SK-N-SH treated with all-trans-retinoic acid at 6 μM for 48 hours (cell line): ENCODE data around the gene NGEF.

Source experiments
- ATAC-seq: fragments of 200-7000 bp; cut with Tn5 transposase; 3 replicates; pipeline ENCODE4 v1.9.1; 2020; ENCODE audit warnings: mild to moderate bottlenecking, moderate library complexity
- ARNTL ChIP-seq: fragments of 450-650 bp; formaldehyde crosslinking; IDR thresholded peaks from 2 replicates; pipeline ENCODE4 v1.5.0; 2020; ENCODE audit warnings: low read depth, mild to moderate bottlenecking, moderate library complexity, borderline replicate concordance
- BACH2 ChIP-seq: fragments of 250-450 bp; sonication (Bioruptor Pico); IDR thresholded peaks from 2 replicates; pipeline ENCODE4 v1.9.0; 2021; ENCODE audit warnings: mild to moderate bottlenecking, borderline replicate concordance
- CSDC2 ChIP-seq: fragments of 250-450 bp; sonication (Bioruptor Pico); IDR thresholded peaks from 2 replicates; pipeline ENCODE4 v1.5.0; 2020; ENCODE audit warnings: mild to moderate bottlenecking, moderate library complexity
- ESRRG ChIP-seq: fragments of 250-450 bp; sonication (Bioruptor Pico); IDR thresholded peaks from 2 replicates; pipeline ENCODE4 v1.6.1; 2021; ENCODE audit warnings: mild to moderate bottlenecking
- GLIS3 ChIP-seq: fragments of 250-450 bp; sonication (Bioruptor Pico); IDR thresholded peaks from 2 replicates; pipeline ENCODE4 v1.5.0; 2020; ENCODE audit warnings: mild to moderate bottlenecking, moderate library complexity
- ISL1 ChIP-seq: fragments of 250-450 bp; sonication (Bioruptor Pico); IDR thresholded peaks from 2 replicates; pipeline ENCODE4 v2.1.2; 2022; ENCODE audit warnings: mild to moderate bottlenecking, moderate library complexity
- OSR1 ChIP-seq: fragments of 250-450 bp; sonication (Bioruptor Pico); IDR thresholded peaks from 2 replicates; pipeline ENCODE4 v1.8.0; 2022; ENCODE audit warnings: moderate library complexity, mild to moderate bottlenecking, inconsistent platforms
- PPARA ChIP-seq: fragments of 250-450 bp; sonication (Bioruptor Pico); IDR thresholded peaks from 2 replicates; pipeline ENCODE4 v1.5.0; 2020; ENCODE audit warnings: mild to moderate bottlenecking, borderline replicate concordance
- RARB ChIP-seq: fragments of 250-450 bp; sonication (Bioruptor Pico); IDR thresholded peaks from 2 replicates; pipeline ENCODE4 v1.8.0; 2021; ENCODE audit warnings: mild to moderate bottlenecking, moderate library complexity
- SNAI2 ChIP-seq: fragments of 250-450 bp; sonication (Bioruptor Pico); IDR thresholded peaks from 2 replicates; pipeline ENCODE4 v1.5.0; 2020; ENCODE audit warnings: mild to moderate bottlenecking, moderate library complexity
- TCF4 ChIP-seq: fragments of 250-450 bp; sonication (Bioruptor Pico); IDR thresholded peaks from 2 replicates; pipeline ENCODE4 v1.8.0; 2021; ENCODE audit warnings: mild to moderate bottlenecking, moderate library complexity, borderline replicate concordance
- TOX ChIP-seq: fragments of 250-450 bp; sonication (Bioruptor Pico); IDR thresholded peaks from 2 replicates; pipeline ENCODE4 v1.8.0; 2021; ENCODE audit warnings: mild to moderate bottlenecking, moderate library complexity, borderline replicate concordance
- ZC3H10 ChIP-seq: fragments of 250-450 bp; sonication (Bioruptor Pico); IDR thresholded peaks from 2 replicates; pipeline ENCODE4 v1.5.1; 2021; ENCODE audit warnings: mild to moderate bottlenecking, moderate library complexity
- ZFP3 ChIP-seq: fragments of 250-450 bp; sonication (Bioruptor Pico); IDR thresholded peaks from 2 replicates; pipeline ENCODE4 v1.5.0; 2020; ENCODE audit warnings: mild to moderate bottlenecking, moderate library complexity
- ZFP30 ChIP-seq: fragments of 450-650 bp; formaldehyde crosslinking; IDR thresholded peaks from 2 replicates; pipeline ENCODE4 v1.5.0; 2022; ENCODE audit warnings: mild to moderate bottlenecking, moderate library complexity
- ZNF565 ChIP-seq: fragments of 450-650 bp; formaldehyde crosslinking; conservative IDR thresholded peaks from 2 replicates; pipeline ENCODE4 v1.5.0; 2020; ENCODE audit warnings: low read depth, mild to moderate bottlenecking, moderate library complexity
- ZNF70 ChIP-seq: fragments of 450-650 bp; formaldehyde crosslinking; IDR thresholded peaks from 2 replicates; pipeline ENCODE4 v1.5.0; 2020; ENCODE audit warnings: mild to moderate bottlenecking, moderate library complexity
- ZNF8 ChIP-seq: fragments of 450-650 bp; formaldehyde crosslinking; IDR thresholded peaks from 2 replicates; pipeline ENCODE4 v1.5.0; 2020; ENCODE audit warnings: mild to moderate bottlenecking, moderate library complexity
- TF ChIP-seq, protein P1 (sequence below): fragments of 250-450 bp; sonication (Bioruptor Pico); IDR thresholded peaks from 2 replicates; pipeline ENCODE4 v1.8.0; 2021; ENCODE audit warnings: low read depth, mild to moderate bottlenecking, moderate library complexity, borderline replicate concordance
- TF ChIP-seq, protein P2 (sequence below): fragments of 250-450 bp; sonication (Bioruptor Pico); IDR thresholded peaks from 2 replicates; pipeline ENCODE4 v1.8.0; 2020; ENCODE audit warnings: mild to moderate bottlenecking, moderate library complexity, borderline replicate concordance
- TF ChIP-seq, protein P3 (sequence below): fragments of 250-450 bp; sonication (Bioruptor Pico); IDR thresholded peaks from 2 replicates; pipeline ENCODE4 v1.5.1; 2021; ENCODE audit warnings: mild to moderate bottlenecking, moderate library complexity
- TF ChIP-seq, protein P4 (sequence below): fragments of 250-450 bp; sonication (Bioruptor Pico); IDR thresholded peaks from 2 replicates; pipeline ENCODE4 v1.5.1; 2020; ENCODE audit warnings: low read depth, mild to moderate bottlenecking, moderate library complexity

Gene NGEF

DNA sequence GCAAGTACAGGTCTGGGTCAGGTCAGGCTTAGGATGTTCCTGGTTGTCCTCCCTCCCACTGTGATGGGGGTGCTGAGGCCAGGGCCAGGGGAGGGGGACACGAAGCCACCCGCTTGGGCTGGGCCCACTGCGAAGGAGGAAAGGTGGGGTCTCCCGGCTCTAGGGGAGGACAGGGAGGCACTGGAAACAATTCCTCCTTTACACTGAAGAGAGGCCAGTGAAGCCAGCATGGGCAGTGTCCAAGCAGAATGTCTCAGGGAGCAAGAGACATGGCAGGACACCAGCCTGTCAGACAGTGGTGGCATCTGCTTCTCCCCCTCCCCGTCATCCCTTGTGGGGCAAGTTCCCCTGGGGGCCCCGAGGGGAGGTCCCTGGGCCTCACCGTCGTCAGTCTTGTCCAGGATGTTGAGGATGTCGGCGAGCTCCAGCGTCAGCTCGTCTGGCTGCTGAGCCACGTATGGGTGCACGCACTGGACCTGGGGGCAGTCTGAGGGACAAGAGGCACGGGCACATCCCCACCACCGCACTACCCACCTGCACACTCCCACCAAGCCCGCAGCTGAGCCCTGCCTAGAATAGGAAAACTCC, 132.2 kb downstream of the NGEF start:
- no peak for TF ChIP-seq ARNTL (CRISPR knock-in tag)
- no peak for TF ChIP-seq ZFP3 (CRISPR knock-in tag)
- TF ChIP-seq, protein P1, sequence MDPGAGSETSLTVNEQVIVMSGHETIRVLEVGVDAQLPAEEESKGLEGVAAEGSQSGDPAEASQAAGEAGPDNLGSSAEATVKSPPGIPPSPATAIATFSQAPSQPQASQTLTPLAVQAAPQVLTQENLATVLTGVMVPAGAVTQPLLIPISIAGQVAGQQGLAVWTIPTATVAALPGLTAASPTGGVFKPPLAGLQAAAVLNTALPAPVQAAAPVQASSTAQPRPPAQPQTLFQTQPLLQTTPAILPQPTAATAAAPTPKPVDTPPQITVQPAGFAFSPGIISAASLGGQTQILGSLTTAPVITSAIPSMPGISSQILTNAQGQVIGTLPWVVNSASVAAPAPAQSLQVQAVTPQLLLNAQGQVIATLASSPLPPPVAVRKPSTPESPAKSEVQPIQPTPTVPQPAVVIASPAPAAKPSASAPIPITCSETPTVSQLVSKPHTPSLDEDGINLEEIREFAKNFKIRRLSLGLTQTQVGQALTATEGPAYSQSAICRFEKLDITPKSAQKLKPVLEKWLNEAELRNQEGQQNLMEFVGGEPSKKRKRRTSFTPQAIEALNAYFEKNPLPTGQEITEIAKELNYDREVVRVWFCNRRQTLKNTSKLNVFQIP (CRISPR knock-in tag): no peak
- TF ChIP-seq ZNF8 (CRISPR knock-in tag): no peak
- no peak for TF ChIP-seq OSR1
- TF ChIP-seq CSDC2: no peak
- TF ChIP-seq, protein P2, sequence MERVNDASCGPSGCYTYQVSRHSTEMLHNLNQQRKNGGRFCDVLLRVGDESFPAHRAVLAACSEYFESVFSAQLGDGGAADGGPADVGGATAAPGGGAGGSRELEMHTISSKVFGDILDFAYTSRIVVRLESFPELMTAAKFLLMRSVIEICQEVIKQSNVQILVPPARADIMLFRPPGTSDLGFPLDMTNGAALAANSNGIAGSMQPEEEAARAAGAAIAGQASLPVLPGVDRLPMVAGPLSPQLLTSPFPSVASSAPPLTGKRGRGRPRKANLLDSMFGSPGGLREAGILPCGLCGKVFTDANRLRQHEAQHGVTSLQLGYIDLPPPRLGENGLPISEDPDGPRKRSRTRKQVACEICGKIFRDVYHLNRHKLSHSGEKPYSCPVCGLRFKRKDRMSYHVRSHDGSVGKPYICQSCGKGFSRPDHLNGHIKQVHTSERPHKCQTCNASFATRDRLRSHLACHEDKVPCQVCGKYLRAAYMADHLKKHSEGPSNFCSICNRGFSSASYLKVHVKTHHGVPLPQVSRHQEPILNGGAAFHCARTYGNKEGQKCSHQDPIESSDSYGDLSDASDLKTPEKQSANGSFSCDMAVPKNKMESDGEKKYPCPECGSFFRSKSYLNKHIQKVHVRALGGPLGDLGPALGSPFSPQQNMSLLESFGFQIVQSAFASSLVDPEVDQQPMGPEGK: no peak
- TF ChIP-seq PPARA (CRISPR knock-in tag): no peak
- TF ChIP-seq BACH2: no peak
- no peak for TF ChIP-seq ZFP30 (CRISPR knock-in tag)
- TF ChIP-seq RARB (CRISPR knock-in tag): no peak
- TF ChIP-seq GLIS3 (CRISPR knock-in tag): no peak
- no peak for TF ChIP-seq ZNF565 (CRISPR knock-in tag)
- no peak for TF ChIP-seq ZNF70 (CRISPR knock-in tag)
- no peak for TF ChIP-seq ESRRG (CRISPR knock-in tag)
- no peak for TF ChIP-seq TOX (CRISPR knock-in tag)
- TF ChIP-seq TCF4 (CRISPR knock-in tag): no peak
- no peak for TF ChIP-seq ISL1 (CRISPR knock-in tag)
- TF ChIP-seq SNAI2: no peak
- no peak for TF ChIP-seq ZC3H10 (CRISPR knock-in tag)
- TF ChIP-seq, all 23 proteins: peak for 0
- ATAC-seq: no peak

DNA sequence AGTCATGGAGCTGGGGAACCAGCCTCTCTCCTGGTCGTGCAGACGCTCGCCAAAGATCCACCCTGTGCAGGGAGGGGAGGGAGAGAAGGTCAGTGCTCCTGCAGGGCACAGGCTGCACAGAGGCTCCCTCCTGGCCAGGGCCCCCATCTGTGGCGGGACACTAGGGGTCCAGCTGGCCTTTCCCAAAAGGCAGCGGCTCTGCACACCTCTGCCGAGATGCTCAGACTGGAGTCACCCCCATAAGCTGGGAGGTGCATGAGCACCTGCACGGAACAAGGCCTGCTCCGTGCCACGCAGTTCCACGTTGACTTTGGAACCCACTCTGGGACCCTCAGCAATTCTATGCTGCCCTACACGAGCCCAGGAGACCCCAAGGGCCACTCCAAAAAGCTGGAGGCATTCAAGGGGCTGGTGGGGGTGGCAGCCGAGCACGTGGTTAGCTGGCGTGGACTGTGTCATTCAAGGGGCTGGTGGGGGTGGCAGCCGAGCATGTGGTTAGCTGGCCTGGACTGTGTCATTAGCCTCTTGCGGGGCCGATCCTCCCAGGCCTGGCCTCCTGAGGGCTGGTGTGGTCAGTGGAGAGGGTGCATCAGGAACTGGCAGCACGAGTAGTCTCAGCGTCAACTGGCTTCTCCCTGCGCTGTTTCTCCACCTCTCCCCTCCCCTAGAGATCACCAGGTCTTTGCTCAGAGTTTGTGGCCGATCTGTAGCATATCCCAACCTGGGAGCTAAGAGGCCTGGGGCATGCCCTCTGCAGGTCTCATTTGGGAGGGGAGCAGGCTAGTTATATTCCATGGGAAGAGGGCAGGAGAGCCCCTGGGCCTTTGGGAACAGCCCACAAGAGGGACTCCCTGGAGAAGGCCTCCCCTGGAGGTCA, 133.2 kb downstream of the NGEF start:
- no peak for ATAC-seq

More for the DNA sequence above, 133.2 kb downstream of the NGEF start:
- TF ChIP-seq ZFP30 (CRISPR knock-in tag) (no peak), ZNF70 (CRISPR knock-in tag) (no peak), ISL1 (CRISPR knock-in tag) (no peak), OSR1 (no peak), CSDC2 (no peak), ZC3H10 (CRISPR knock-in tag) (no peak), TCF4 (CRISPR knock-in tag) (no peak), ZNF8 (CRISPR knock-in tag) (no peak), ZFP3 (CRISPR knock-in tag) (no peak), PPARA (CRISPR knock-in tag) (no peak), TOX (CRISPR knock-in tag) (no peak)
- TF ChIP-seq, protein P3, sequence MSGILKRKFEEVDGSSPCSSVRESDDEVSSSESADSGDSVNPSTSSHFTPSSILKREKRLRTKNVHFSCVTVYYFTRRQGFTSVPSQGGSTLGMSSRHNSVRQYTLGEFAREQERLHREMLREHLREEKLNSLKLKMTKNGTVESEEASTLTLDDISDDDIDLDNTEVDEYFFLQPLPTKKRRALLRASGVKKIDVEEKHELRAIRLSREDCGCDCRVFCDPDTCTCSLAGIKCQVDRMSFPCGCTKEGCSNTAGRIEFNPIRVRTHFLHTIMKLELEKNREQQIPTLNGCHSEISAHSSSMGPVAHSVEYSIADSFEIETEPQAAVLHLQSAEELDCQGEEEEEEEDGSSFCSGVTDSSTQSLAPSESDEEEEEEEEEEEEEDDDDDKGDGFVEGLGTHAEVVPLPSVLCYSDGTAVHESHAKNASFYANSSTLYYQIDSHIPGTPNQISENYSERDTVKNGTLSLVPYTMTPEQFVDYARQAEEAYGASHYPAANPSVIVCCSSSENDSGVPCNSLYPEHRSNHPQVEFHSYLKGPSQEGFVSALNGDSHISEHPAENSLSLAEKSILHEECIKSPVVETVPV: no peak
- TF ChIP-seq, protein P1 (CRISPR knock-in tag): no peak
- TF ChIP-seq, protein P4, sequence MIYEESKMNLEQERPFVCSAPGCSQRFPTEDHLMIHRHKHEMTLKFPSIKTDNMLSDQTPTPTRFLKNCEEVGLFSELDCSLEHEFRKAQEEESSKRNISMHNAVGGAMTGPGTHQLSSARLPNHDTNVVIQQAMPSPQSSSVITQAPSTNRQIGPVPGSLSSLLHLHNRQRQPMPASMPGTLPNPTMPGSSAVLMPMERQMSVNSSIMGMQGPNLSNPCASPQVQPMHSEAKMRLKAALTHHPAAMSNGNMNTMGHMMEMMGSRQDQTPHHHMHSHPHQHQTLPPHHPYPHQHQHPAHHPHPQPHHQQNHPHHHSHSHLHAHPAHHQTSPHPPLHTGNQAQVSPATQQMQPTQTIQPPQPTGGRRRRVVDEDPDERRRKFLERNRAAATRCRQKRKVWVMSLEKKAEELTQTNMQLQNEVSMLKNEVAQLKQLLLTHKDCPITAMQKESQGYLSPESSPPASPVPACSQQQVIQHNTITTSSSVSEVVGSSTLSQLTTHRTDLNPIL (CRISPR knock-in tag): no peak
- TF ChIP-seq, protein P2: no peak
